Keratinocyte (primary cell): ENCODE results near the gene NAALADL2.

Experiments used
- EZH2 ChIP-seq: IDR thresholded peaks from one replicate; pipeline ENCODE4 v1.6.1; 2012; ENCODE audit warnings: inconsistent platforms, mild to moderate bottlenecking, low read length, moderate library complexity
- TF ChIP-seq, protein P1 (sequence below), 3 experiments: IDR thresholded peaks in 1 of 3; conservative IDR thresholded peaks in 1 of 3; optimal IDR thresholded peaks in 1 of 3; 2 replicates in 2 of 3; 3 replicates in 1 of 3; pipeline versions ENCODE3 to v1.5.1; 2011; ENCODE audit warnings: low read length in 3 of 3, mild to moderate bottlenecking in 3 of 3, moderate library complexity in 2 of 3, control low read depth in 1 of 3, inconsistent platforms in 1 of 3; ENCODE audit not compliant: insufficient read depth in 2 of 3; ENCODE audit errors: extremely low read depth in 1 of 3

DNA sequence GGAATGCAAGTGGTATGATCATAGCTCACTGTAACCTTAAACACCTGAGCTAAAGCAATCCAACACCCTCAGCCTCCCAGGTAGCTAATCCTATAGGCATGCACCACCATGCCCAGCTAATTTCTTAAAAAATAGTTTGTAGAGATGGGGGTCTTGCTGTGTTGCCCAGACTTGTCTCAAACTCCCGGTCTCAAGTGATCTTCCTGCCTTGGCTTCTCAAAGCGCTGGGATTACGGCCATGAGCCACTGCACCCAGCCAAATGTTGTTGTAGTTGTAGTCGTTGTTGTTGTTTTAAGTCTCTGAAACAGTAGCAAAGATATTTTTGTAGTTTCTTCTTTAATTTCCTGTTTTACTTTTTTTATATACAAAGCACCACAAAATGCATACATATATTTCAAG lies 616.6 kb downstream of the NAALADL2 start:
- no peak for TF ChIP-seq EZH2
- TF ChIP-seq, protein P1, sequence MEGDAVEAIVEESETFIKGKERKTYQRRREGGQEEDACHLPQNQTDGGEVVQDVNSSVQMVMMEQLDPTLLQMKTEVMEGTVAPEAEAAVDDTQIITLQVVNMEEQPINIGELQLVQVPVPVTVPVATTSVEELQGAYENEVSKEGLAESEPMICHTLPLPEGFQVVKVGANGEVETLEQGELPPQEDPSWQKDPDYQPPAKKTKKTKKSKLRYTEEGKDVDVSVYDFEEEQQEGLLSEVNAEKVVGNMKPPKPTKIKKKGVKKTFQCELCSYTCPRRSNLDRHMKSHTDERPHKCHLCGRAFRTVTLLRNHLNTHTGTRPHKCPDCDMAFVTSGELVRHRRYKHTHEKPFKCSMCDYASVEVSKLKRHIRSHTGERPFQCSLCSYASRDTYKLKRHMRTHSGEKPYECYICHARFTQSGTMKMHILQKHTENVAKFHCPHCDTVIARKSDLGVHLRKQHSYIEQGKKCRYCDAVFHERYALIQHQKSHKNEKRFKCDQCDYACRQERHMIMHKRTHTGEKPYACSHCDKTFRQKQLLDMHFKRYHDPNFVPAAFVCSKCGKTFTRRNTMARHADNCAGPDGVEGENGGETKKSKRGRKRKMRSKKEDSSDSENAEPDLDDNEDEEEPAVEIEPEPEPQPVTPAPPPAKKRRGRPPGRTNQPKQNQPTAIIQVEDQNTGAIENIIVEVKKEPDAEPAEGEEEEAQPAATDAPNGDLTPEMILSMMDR (optimal IDR thresholded peaks at IDR 0.05 in 1 of 3, IDR thresholded peaks at IDR 0.05 in 1 of 3, conservative IDR thresholded peaks at IDR 0.05 in 1 of 3; ENCODE audit: extremely low read depth in 1 of 3, insufficient read depth in 2 of 3, low read length in 3 of 3) = no peak
